Measurements from ENCODE around the gene PHC2.
A peak's percentile ranks its signal among the peaks of the same experiment; 100 is the strongest.
"Not testable (repeated sequence)": the region's sequence is repeated elsewhere in the genome, so short reads cannot be mapped to it uniquely, and the experiment has no call there.

The PHC2 gene

DNA sequence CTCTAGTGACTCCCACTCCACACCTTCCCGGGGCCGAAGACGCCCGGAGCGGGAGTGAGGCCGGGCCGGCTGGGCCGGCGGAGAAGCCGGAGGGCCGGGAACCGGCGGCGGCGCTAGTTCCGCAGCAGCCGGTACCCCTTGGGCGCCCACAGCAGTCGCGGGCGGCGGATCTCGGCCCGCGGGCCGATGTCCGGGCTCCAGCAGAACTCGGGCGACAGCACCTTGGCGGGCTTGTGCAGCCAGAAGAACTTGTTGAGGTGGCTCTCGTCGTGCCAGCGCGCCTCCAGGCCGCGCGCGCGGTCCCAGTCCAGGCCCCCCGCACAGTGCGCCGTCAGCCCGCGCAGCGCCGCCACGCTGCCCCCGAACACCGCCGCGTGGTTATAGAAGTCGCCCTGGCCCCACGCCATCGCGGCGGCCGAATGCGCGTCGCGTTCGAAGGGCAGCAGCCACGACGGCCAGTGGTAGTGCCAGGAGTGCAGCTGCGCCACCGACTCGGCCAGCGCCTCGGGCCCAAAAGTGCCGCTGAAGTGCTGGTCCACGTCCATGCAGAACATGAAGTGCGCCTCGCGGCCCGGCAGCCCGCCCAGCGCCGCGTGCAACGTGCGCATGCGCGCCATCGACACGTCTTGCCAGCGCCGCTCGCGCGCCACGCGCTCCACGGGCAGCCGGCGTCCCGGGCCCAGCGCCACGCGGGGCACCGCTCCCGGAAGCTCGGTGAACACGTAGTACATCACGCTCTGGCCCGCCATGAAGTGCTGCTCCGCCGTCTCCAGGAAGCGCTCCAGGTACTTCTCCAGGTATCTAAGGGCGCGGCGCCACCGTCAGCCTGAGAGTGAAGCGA is 124.0 kb downstream of the PHC2 start:
- DNase-seq: no peak

DNA sequence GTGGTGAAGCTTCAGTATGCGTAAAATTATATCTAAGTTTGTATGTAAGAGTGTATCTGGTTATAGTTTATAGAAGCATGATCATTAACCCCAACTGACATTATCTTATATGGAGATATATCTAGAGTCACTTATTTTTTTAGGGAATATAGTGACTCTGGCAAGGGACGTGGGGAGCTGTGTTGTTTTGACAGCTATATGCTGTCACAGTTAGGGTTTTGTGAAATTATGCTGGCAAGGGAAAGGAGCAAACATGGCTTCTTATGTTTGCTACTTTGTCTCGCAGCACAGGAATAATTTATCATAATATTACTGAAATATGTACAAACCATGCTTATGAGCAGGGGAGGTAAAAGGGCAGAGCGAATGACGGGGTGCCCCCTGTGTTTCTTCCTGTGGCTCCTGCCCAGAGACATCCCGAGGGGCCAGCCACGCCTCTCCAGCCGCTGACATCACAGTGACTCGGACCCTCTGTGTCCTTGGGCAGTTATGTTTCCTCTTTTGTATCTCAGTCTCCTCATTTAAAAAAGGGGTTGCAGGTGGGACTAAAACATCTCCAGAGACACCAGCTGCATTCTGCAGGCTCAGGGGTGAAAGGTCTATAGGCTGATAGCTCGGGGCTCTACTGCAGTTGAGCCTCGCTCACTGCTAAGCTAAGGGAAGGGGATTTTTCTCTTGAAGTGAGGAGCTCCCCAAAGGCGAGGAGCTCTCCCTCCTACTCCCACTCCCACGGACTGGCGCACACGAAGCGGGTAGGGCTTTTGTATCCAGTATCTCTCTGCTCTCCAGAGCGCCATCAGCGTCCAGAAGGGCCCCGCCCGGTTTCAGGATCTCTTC is 124.9 kb downstream of the PHC2 start:
- DNase-seq: no peak

DNA sequence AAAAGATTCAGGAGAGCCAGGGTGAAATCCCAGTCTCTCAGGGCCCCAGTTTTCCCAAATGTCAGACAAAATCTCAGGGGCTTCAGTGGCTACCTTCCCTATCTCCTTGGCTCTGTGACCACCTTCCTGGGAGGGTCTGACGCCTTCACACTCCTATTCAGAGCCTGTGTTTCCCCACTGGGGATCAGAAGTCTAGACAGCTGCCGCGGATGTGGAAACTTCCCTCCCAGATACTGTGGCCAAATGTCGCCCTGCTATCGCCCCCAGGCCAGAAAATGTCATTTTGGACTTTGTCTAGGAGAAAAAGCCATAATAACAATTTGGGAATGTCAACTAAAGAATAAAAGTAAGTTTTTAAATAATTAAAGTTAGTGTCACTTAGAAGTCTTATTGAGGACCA is 125.9 kb downstream of the PHC2 start:
- no peak for DNase-seq

DNA sequence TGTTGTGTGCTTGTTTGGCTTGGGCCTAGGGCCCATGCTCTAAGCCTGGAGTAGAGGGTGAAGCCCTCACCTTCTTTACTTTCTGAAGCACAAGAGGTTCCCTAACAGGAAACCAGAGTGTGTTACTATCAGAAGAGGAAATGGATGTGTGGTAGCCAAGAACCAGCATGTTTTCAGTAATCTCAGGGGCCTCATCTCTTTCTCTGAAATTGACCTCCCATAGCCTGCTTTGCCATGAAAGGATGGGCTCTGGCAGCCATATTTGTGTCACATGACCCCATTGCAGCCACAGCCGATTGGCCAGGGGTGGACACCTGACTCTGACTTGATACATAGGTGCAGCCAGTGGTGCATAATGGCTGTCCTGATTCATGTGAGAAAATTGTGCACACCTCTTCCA is 128.6 kb downstream of the PHC2 start:
- no peak for DNase-seq

DNA sequence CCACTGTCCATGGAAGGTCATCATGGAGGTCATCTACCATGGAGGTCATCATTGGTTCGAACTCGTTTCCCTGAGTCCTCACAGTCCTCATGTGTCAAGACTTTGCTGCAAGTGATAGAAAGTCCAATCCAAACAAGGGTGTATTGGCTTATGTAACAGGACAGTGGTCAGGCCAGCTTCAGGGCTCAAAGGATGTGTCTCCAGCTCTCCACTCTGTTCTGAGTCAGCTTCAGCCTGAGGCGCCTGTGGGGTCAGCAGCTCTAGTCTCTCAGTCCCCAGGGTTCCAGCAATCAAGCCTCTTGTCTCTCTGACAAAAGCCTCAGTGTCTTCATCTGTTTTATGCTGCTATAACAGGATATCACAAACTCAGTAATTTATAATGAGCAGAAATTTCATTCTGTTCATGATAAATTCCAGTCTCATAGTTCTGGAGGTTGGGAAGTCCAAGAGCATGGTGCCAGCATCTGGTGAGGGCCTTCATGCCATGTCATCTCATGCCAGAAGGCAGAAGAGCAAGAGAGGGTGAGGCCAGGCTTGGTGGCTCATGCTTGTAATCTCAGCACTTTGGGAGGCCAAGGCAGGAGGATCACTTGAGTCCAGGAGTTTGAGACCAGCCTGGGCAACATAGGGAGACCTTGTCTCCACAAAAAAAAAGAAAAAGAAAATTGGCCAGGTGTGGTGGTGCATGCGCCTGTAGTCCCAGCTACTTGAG is 129.5 kb downstream of the PHC2 start:
- peak; percentile 59 for DNase-seq

DNA sequence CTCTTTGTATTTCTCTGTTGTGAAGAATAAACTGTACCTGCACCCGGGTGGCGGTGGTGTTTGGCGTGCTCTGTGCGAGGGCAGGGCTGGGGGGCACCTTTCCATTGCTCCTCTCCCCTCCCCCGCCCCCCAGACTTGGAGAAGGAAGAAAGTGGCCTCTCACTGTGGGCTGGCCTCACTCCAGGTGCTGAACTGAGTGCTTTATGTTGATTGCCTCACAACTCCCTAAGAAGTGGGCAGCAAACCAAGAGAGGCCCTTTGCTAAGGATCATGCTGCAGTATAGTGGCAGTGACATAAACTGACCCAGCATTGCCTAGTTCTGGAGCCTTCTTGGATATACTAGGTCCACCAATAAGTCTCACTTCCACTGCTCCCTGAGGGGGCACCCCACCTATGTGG is 130.2 kb downstream of the PHC2 start:
- DNase-seq: peak; percentile 42

DNA sequence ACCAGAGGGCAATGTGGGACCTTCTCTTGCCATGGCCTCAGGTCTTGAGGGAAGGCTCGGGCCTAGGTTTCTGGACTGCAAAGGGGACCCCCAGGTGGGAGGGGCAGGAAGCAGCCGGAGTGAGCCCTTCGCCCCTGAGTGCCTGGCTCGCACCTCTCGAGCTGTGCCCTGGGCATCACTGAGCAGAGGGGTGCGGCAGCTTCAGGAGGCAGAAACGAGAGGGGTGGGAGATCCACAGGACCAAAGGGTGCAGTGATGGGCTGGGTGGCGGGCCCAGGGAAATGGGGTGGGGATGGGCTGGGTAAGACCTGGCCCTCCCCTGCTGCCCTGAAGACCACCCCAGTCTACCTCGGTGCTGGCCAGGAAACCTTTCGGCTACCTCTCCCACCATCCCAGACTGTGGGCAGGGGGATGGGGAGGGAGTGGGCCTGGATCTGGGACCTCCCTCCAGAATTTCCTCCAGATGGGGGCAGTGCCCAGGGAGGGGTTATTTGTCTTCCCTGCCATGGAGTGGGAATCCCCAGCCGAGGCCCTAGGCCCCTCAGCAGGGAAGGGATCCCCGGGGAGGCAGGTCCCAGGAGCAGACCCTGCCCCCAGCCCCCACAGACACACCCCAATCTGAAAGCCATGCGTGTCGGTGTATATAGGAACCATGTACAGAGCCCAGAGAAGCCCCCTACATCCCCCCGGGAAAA is 131.3 kb downstream of the PHC2 start:
- no peak for DNase-seq

DNA sequence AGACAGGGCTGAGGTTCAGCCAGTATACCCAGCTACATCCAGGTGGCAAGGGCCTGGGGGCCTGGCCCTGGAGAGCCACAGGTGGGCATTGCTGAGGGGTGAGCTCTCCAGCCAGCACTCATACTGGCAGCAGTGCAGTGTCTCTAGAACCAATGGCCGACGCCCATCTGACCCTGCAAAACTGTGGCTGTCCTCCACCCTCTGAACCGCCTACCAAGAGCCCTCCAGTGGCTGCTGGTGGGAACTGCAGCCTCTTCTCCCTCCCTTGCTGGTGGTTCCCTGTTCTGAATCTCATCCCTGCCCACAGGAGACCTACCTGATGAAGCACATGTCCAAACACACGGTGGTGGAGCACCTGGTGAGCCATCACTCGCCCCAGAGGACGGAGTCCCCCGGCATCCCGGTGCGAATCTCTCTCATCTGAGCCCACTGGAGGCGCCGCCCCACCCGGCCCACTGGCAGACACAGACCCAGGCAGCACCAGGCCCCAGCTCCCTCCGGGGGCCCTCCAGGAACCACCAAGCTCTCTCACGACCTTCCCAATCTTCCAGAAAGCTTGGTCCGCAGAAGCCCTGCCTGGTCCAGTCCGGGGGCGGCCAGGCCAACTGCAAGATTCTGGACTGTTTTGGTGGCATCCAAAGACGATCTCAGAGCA is 132.1 kb downstream of the PHC2 start:
- DNase-seq: peak; percentile 70

DNA sequence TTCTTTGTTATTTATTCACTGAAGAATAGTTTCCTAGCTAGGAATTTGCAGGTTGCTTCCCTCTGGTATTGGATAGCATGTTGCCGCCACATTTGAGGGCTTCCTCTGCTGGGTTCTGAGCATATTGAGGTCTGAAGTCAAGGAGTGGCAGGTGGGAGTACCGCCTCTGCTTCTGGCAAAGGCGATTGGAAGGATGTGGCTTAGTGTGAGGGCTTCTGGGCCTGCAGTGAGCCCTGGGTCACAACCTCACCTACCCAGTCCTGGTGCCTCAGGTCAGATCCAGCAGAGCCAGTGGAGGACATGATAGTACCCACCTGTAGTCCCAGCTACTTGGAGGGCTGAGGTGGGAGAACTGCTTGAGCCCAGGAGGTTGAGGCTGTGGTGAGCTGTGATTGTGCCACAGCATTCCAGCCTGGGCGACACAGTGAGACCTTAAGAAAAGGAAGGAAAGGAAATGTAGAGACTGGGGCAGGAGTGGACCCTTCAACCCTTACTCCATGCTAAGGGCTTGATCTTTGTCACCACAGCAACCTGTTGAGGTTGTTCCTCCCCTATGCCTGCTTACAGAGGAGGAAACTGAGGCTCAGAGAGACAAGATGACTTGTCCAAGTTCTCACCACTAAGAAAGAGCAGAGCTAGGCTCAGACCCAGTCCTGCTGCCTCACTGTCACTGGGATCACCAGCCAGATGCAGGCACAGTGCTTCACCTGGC is 132.8 kb downstream of the PHC2 start:
- DNase-seq: no peak

DNA sequence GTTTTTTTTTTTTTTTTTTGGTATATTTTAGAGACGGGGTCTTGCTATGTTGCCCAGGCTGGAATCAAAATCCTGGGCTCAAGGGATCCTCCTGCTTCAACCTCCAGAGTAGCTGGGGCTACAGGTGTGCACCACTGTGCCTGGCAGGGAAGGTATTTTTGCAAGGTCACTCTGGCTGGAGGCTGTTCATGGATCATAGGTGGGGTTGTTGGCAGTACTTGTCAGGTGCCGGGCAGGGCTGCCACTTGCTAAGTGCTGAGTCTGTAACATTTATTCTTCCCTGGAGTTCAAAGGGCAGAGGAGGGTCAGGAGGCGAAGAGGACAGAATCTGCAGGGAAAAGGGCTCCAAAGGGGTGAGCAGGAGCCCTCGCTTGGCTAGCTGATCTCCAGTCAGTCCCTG is 134.1 kb downstream of the PHC2 start:
- no peak for DNase-seq

DNA sequence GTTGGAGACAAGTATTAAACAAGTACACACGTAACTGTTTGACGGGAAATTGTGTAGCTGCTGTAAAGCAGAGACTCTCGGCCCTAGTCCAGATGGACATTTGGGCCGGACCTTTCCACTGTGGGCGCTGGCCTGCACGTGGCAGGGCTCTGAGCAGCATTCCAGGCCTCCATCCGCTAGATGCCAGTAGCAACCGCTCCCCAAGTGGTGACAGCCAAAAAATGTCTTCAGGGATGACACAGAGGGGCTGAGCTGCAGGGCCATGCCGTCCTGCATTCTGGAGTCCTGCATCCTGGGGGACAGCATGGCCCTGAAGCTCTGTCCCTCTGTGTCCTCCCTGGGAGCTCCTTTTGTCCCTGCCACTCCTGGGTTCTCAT is 134.8 kb downstream of the PHC2 start:
- DNase-seq: no peak

DNA sequence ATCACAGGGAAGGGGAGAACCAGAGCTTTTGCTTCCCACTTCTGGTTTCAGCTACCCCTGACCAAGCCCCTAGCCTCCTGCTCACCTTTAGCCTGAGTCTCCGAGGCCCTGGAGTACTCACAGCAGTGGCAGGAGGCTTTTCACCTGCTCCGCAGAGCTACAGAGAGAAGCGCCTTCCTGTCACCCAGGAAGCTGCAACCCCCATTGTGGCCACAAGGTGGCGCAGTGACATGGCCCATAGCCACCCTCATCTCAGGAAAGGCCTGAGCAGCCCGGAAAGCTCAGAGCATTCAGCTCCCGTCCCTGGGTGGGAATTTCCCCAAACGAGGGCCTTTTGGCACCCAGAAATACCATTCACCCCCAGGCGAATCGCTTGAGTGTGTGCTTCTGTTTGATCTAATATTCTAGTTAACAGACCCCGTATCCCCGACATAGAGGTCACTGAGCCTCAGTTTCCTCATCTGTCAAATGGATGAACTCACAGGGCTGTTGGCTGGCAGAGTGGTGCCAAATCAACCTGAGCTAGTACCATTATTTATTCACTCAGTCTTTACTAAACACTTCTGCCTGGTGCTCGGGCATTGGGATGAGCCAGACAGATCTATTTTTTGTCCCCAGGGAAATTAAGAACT is 135.3 kb downstream of the PHC2 start:
- peak; percentile 81 for DNase-seq

DNA sequence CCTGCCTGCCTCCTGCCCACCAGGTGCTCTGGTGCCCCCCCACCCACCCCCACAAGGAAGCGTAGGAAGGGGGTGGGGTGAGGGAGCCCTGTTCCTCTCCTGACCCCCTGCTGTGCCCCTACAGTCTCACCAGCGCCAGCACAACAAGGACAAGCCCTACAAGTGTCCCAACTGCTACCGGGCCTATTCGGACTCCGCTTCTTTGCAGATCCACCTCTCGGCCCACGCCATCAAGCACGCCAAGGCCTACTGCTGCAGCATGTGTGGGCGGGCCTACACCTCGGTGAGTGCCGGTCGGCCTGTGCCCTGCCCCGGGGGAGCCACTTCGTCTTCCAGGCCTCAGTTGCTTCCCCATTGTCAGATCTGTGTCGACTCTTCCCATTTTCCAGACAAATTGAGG is 135.9 kb downstream of the PHC2 start:
- DNase-seq: no peak

DNA sequence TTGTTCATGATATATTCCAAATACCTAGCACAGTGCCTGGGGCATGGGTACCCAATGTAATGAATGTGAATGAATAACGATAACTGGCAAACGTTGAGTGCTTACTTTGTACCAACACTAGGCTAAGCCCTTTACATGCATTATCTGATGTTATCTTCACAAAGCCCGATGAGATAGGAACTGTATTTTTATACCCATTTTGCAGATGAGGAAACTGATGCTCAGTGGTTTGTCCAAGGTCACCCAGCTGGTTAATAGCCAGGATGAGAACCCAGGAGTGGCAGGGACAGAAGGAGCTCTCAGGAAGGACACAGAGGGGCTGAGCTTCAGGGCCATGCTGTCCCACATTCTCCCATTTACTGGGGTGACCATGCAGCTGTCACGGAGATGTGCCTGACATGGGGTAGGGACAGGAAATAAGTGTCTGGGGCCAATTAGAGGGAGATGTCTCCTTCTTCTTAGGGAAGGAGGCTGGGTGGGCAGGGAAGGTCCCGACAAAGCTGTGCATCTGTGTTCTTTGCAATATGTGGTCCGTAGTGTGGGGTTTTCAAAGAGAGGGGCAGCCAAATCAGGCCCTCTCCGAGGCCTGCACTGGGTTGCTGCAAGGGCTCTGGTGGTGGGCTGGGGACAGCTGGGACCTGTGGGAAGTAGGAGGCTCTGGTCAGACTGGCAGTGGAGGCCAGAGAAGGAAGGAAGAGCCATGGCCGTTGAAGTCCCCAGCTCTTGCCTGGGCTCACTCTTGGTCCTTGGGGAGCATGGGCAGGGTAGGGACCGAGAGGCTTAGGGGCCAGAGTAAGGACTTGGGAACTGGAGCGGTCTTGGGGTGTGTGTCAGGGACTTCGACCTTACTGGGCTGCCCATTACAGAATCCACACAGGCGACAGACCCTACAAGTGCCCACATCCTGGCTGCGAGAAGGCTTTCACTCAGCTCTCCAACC is 136.6 kb downstream of the PHC2 start:
- DNase-seq: no peak

DNA sequence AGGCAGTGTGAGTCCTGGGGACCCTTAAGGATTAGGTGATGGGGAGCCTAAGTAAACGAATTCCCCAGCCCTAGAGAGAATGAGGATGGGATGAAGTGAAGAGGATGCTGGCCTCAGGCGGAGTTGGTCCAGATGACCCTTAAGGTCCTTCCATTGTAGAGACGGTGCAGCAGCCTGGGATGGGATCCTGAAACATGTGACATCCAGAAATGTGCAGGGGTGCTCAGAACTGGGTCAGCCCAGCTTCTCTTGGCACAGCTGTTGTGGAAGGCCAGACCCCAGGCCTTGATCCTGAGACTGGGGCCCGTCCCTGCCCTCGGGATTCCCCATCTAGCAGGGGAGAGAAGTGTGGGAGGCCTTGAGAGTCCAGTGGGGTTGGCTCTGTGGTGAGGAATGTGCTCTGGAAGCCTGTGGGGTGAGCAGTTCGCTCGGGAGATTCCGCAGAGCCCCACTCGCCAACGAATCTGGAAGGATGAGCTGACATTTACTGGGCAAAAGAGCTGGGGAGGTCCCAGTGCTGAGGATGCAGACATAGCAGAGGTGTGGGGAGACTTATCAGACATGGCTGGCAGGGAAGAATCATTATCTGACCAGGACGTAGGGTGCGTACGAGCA is 138.1 kb downstream of the PHC2 start:
- DNase-seq: no peak

DNA sequence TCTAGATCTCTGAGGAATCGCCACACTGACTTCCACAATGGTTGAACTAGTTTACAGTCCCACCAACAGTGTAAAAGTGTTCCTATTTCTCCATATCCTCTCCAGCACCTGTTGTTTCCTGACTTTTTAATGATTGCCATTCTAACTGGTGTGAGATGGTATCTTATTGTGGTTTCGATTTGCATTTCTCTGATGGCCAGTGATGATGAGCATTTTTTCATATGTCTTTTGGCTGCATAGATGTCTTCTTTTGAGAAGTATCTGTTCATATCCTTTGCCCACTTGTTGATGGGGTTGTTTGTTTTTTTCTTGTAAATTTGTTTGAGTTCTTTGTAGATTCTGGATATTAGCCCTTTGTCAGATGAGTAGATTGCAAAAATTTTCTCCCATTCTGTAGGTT is 140.3 kb downstream of the PHC2 start:
- not testable (repeated sequence) for DNase-seq

DNA sequence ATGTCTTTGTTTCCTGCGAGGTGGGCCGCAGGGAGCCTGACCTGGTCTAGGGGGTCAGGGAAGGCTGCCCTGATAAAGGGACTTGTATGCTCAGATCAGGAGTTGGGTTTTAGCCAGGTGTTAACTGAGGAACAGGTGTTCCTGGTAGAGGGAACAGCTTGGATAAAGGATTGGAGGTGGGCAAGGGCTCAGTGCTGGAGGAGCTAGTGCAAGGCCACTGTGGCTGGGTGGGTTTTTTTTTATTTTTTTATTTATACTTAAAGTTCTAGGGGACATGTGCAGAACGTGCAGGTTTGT is 141.1 kb downstream of the PHC2 start:
- DNase-seq: no peak

DNA sequence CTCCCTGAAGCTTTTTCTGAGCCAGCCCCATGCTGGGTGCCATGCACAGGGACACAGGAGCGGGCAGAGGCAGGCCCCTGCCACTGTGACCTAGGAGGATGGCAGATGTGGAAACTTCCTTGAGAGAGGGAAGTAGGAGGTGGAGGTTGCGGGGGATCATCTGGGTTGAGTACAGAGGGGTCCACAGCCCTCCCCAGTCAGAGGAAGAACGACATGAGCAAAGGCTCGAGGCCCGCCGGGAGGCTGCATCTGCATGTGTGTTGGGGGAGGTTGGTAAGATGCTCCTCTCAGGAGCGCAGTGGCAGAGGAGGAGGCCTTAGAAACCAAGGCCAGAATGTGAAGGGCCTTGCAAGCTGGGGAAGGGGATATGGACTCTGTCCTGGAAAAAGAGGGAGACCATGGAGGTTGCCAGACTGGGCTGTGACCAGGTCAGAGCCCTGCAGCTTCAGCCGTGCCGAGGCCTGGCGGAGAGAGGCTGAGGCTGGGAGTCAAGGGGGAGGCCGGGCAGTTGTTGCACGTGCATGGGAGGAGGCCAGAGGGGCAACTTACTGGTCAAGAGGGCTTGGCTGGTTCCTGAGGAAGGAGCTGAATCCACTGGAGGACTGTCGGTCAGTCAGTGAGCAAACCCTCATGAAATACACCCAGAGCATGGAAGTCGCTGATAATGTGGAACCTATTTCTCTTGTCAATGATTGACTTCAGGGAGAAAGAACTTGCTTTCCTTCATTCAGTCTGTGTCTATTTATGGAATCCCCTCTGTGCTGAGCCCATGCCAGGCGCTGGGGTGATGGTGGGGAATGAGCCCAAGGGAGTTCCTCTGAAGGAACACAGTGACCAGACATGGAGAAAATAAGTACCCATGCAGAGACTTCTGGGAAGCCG is 141.7 kb downstream of the PHC2 start:
- no peak for DNase-seq

DNA sequence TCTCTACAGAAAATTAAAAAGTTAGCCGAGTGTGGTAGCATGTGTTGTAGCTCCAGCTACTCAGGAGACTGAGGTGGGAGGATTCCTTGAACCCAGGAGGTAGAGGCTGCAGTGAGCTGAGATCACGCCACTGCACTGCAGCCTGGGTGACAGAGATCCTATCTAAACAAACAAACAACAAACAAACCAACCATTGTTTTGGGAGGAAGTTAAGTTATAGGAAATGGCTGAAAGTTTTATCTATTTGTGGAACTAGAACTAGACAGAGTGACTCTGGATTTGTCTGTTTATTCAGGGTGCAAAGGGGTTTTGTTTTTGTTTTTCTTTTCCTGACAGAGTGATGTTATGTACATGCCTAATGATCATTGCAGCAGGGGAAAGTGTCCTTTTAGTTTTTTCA is 143.6 kb downstream of the PHC2 start:
- no peak for DNase-seq

Measured in EL (cell line).